Keratinocyte (primary cell): ENCODE data around the gene THOP1. TPM values are rescaled to one million over a fixed set of nuclear protein-coding genes. Genes with fewer than 3 reads are reported as not detected.

Source experiments
- DNase-seq: peaks from one replicate; pipeline ENCODE4 v3.0.0-alpha.2; 2011; ENCODE audit warnings: low read depth, missing footprints, low spot score
- FAIRE-seq: peaks from 2 replicates; lab custom pipeline; 2011; peaks lifted over from hg19 to GRCh38; lab: Jason Lieb, UNC
- H2AFZ ChIP-seq: 2 replicates; pipeline ENCODE4 v1.6.0; 2012; ENCODE audit warnings: low read length, control low read depth, inconsistent platforms; ENCODE audit not compliant: control insufficient read depth
- H3K27ac ChIP-seq: 2 replicates; pipeline ENCODE4 v1.5.1; 2011; ENCODE audit warnings: low read length; ENCODE audit not compliant: control insufficient read depth, insufficient read depth
- H3K27me3 ChIP-seq: 3 replicates; pipeline ENCODE4 v1.6.0; 2011; ENCODE audit warnings: low read length; ENCODE audit not compliant: control insufficient read depth, insufficient read depth; ENCODE audit errors: extremely low read depth
- H3K36me3 ChIP-seq, 2 experiments: 2 replicates in 1 of 2; 3 replicates in 1 of 2; pipeline ENCODE4 v1.5.1; 2011; ENCODE audit warnings: low read length in 2 of 2, mild to moderate bottlenecking in 1 of 2; ENCODE audit not compliant: control insufficient read depth in 2 of 2, insufficient read depth in 2 of 2; ENCODE audit errors: extremely low read depth in 1 of 2
- H3K4me1 ChIP-seq: 3 replicates; pipeline ENCODE4 v1.5.1; 2011; ENCODE audit warnings: low read length; ENCODE audit not compliant: control insufficient read depth, insufficient read depth; ENCODE audit errors: extremely low read depth
- H3K4me2 ChIP-seq: 3 replicates; pipeline ENCODE4 v1.6.0; 2011; ENCODE audit warnings: low read depth, low read length; ENCODE audit not compliant: control insufficient read depth, insufficient read depth; ENCODE audit errors: extremely low read depth
- H3K4me3 ChIP-seq, 3 experiments: fragments of 200-600 bp in 1 of 3; sonication (generic) in 1 of 3; 2 replicates in 2 of 3; 3 replicates in 1 of 3; pipeline ENCODE4 v1.5.1; 2011 to 2016; ENCODE audit warnings: low read length in 3 of 3, mild to moderate bottlenecking in 3 of 3, control low read depth in 2 of 3, inconsistent platforms in 1 of 3, low read depth in 1 of 3, mixed read lengths in 1 of 3, mixed run types in 1 of 3, moderate library complexity in 1 of 3; ENCODE audit not compliant: control insufficient read depth in 2 of 3, insufficient read depth in 2 of 3; ENCODE audit errors: extremely low read depth in 1 of 3
- H3K79me2 ChIP-seq: 2 replicates; pipeline ENCODE4 v1.6.0; 2012; ENCODE audit warnings: low read length; ENCODE audit not compliant: control insufficient read depth, insufficient read depth
- H3K9ac ChIP-seq: 3 replicates; pipeline ENCODE4 v1.6.0; 2011; ENCODE audit warnings: low read length; ENCODE audit not compliant: control insufficient read depth, insufficient read depth; ENCODE audit errors: extremely low read depth
- H3K9me1 ChIP-seq: 3 replicates; pipeline ENCODE4 v1.6.0; 2011; ENCODE audit warnings: low read length; ENCODE audit not compliant: control insufficient read depth, insufficient read depth; ENCODE audit errors: extremely low read depth
- H3K9me3 ChIP-seq: 2 replicates; pipeline ENCODE4 v1.5.1; 2012; ENCODE audit warnings: low read depth, low read length; ENCODE audit not compliant: control insufficient read depth
- H4K20me1 ChIP-seq: 3 replicates; pipeline ENCODE4 v1.6.0; 2011; ENCODE audit warnings: low read length; ENCODE audit not compliant: control insufficient read depth, insufficient read depth; ENCODE audit errors: extremely low read depth
- EZH2 ChIP-seq: IDR thresholded peaks from one replicate; pipeline ENCODE4 v1.6.1; 2012; ENCODE audit warnings: inconsistent platforms, mild to moderate bottlenecking, low read length, moderate library complexity
- dilution Hi-C: fragments of 300-500 bp; cut with MboI; formaldehyde crosslinking; loops from one replicate; pipeline ENCODE4 v1.7.0; 2020; ENCODE audit warnings: low sequenced_read_pairs; ENCODE audit not compliant: extremely low pct_ligation_motif_present
- polyA plus RNA-seq, 5 experiments: library from polyadenylated mRNA; depleted of rRNA in 3 of 5; stranded (reverse) in 3 of 5; stranded (forward) in 1 of 5; unstranded in 1 of 5; fragments of >200 nt; gene quantifications; 1 replicate in 1 of 5; 2 replicates in 3 of 5; 3 replicates in 1 of 5; pipeline versions ENCODE4 v1.2.1 to v1.2.3, GENCODE V29; 2011 to 2012; ENCODE audit warnings: missing spikeins in 2 of 5, low read depth in 1 of 5, low replicate concordance in 1 of 5
- TF ChIP-seq, protein P1 (sequence below), 3 experiments: IDR thresholded peaks in 1 of 3; conservative IDR thresholded peaks in 1 of 3; optimal IDR thresholded peaks in 1 of 3; 2 replicates in 2 of 3; 3 replicates in 1 of 3; pipeline versions ENCODE3 to v1.5.1; 2011; ENCODE audit warnings: low read length in 3 of 3, mild to moderate bottlenecking in 3 of 3, moderate library complexity in 2 of 3, control low read depth in 1 of 3, inconsistent platforms in 1 of 3; ENCODE audit not compliant: insufficient read depth in 2 of 3; ENCODE audit errors: extremely low read depth in 1 of 3

THOP1 gene
- polyA plus RNA-seq, 1 donor (not counting 4 experiments of a cell fraction or from before 2014, with no cell fraction given): 69.9 TPM

DNA sequence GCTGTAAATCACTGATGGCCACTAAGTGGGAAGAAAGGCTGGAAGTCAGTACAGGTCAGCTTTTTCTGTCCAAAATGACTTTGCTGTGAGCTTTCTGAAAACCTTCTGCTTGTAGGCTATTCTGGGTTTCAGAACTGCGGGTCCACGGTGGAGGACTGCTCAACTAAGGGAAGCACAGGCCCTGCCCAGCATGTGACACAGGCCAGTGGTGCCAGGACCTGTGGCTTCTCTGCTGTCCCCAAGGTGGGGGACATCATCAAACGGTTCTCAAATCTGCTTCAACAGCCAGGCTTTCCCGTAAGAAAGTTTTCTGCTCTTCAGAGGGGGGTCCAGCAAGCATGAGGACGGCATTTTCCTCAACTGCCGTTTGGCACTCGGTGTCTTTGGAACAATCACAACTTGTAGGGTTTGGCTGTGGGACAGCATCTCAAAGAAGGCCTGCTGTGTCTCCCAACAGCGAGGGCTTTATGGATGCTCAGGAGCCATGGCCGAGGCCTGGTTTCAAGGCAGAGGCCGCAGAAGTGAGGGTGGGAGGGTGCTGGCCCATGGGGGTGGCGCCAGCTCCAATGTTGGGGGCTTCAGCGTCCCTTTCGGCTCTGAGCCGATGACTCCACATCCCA, 6.1 kb upstream of the THOP1 start:
- H3K4me3 ChIP-seq: no peak overlapping the region
- H3K4me2 ChIP-seq: no peak overlapping the region
- peaks cover 88% of the 10 kb centered on the region for H3K79me2 ChIP-seq
- peaks cover 17% of the 10 kb centered on the region for H3K4me1 ChIP-seq
- peaks cover 12 to 27% of the 10 kb centered on the region in 2 experiments for H3K36me3 ChIP-seq
- no peaks in the 10 kb centered on the region for H3K9me3 ChIP-seq
- peaks cover 5% of the 10 kb centered on the region for H3K9me1 ChIP-seq
- H2AFZ ChIP-seq: no peak overlapping the region
- dilution Hi-C loops: no loop called here
- H3K9ac ChIP-seq: no peak overlapping the region
- no peak for FAIRE-seq
- no peak for DNase-seq
- no peaks in the 10 kb centered on the region for H3K27me3 ChIP-seq
- TF ChIP-seq, protein P1, sequence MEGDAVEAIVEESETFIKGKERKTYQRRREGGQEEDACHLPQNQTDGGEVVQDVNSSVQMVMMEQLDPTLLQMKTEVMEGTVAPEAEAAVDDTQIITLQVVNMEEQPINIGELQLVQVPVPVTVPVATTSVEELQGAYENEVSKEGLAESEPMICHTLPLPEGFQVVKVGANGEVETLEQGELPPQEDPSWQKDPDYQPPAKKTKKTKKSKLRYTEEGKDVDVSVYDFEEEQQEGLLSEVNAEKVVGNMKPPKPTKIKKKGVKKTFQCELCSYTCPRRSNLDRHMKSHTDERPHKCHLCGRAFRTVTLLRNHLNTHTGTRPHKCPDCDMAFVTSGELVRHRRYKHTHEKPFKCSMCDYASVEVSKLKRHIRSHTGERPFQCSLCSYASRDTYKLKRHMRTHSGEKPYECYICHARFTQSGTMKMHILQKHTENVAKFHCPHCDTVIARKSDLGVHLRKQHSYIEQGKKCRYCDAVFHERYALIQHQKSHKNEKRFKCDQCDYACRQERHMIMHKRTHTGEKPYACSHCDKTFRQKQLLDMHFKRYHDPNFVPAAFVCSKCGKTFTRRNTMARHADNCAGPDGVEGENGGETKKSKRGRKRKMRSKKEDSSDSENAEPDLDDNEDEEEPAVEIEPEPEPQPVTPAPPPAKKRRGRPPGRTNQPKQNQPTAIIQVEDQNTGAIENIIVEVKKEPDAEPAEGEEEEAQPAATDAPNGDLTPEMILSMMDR (optimal IDR thresholded peaks at IDR 0.05 in 1 of 3, IDR thresholded peaks at IDR 0.05 in 1 of 3, conservative IDR thresholded peaks at IDR 0.05 in 1 of 3; ENCODE audit: extremely low read depth in 1 of 3, insufficient read depth in 2 of 3, low read length in 3 of 3): no peak
- TF ChIP-seq EZH2: no peak
- H3K27ac ChIP-seq: no peak overlapping the region
- H4K20me1 ChIP-seq: peaks cover 30% of the 10 kb centered on the region

DNA sequence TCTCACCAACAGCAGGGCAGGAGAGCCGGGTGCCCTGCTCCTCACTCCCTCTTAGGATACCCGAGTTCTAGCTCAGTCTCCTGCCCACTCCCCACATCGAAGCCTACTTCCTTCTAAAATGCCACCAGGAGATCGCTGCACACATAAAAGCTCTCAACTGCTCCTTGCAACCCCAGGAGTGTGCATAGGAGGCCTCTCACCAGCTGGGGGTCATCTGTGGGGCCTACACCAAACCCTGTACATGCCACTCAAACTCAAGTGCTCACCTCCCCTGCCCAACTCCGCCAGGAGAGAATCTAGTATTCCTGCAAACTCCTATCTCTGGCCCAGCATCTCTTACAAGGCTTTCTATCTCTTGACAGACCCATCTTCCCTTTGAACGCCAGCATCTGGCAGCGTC, 5.0 kb upstream of the THOP1 start:
- Histone ChIP-seq H3K27me3 (no peaks in the 10 kb centered on the region), H3K9ac (no peak overlapping the region), H3K4me2 (no peak overlapping the region), H3K9me3 (no peaks in the 10 kb centered on the region), H3K4me1 (peaks cover 21% of the 10 kb centered on the region), H3K9me1 (peaks cover 5% of the 10 kb centered on the region), H3K79me2 (peaks cover 78% of the 10 kb centered on the region), H2AFZ (no peak overlapping the region), H3K36me3 (peaks cover 10 to 27% of the 10 kb centered on the region in 2 experiments), H3K27ac (no peak overlapping the region), H4K20me1 (peaks cover 21% of the 10 kb centered on the region), H3K4me3 (no peak overlapping the region)
- no peak for FAIRE-seq
- no peak for DNase-seq
- dilution Hi-C loops: no loop called here
- TF ChIP-seq, protein P1 (optimal IDR thresholded peaks at IDR 0.05 in 1 of 3, IDR thresholded peaks at IDR 0.05 in 1 of 3, conservative IDR thresholded peaks at IDR 0.05 in 1 of 3; ENCODE audit: extremely low read depth in 1 of 3, insufficient read depth in 2 of 3, low read length in 3 of 3): no peak
- no peak for TF ChIP-seq EZH2
